HG03439 (cell line): Measurements from ENCODE around the gene VAMP7.
"Not testable (repeated sequence)": the region's sequence is repeated elsewhere in the genome, so short reads cannot be mapped to it uniquely, and the experiment has no call there.

Experiments
- ATAC-seq: cut with Tn5 transposase; IDR thresholded peaks from one replicate; pipeline ENCODE4 v1.9.1; 2021; ENCODE audit warnings: mild to moderate bottlenecking, moderate library complexity; ENCODE audit not compliant: unreplicated experiment

Gene VAMP7

GRCh38 chrX:155900765-155901164, 19.6 kb downstream of the VAMP7 start:
- ATAC-seq = no peak

- not testable (repeated sequence) for ATAC-seq
Measured at GRCh38 chrX:155907661-155908060, 26.5 kb downstream of the VAMP7 start.

GRCh38 chrX:155923200-155923599, 42.1 kb downstream of the VAMP7 start:
- ATAC-seq = no peak

- not testable (repeated sequence) for ATAC-seq
Measured at GRCh38 chrX:155930852-155931618, 49.9 kb downstream of the VAMP7 start.

- ATAC-seq = no peak
Measured at GRCh38 chrX:155938132-155938531, 57.0 kb downstream of the VAMP7 start.

GRCh38 chrX:155949098-155949497, 68.0 kb downstream of the VAMP7 start:
- ATAC-seq = no peak

- ATAC-seq = no peak
Measured at GRCh38 chrX:155951237-155951789, 70.2 kb downstream of the VAMP7 start.

GRCh38 chrX:155953055-155953454, 71.9 kb downstream of the VAMP7 start:
- ATAC-seq = no peak

- ATAC-seq = no peak
Measured at GRCh38 chrX:155954793-155955192, 73.6 kb downstream of the VAMP7 start.

GRCh38 chrX:155956099-155956498, 75.0 kb downstream of the VAMP7 start:
- no peak for ATAC-seq

GRCh38 chrX:155956649-155957048, 75.5 kb downstream of the VAMP7 start:
- ATAC-seq = no peak

- ATAC-seq = no peak
Measured at GRCh38 chrX:155957843-155958242, 76.7 kb downstream of the VAMP7 start.

GRCh38 chrX:155959018-155959587, 78.0 kb downstream of the VAMP7 start:
- no peak for ATAC-seq

GRCh38 chrX:155962906-155963305, 81.8 kb downstream of the VAMP7 start:
- no peak for ATAC-seq

- peak; percentile 53 for ATAC-seq
Measured at GRCh38 chrX:155966876-155967275, 85.7 kb downstream of the VAMP7 start.

- ATAC-seq = no peak
Measured at GRCh38 chrX:155967653-155968325, 86.6 kb downstream of the VAMP7 start.

GRCh38 chrX:155968326-155968661, 87.1 kb downstream of the VAMP7 start:
- no peak for ATAC-seq

- no peak for ATAC-seq
Measured at GRCh38 chrX:155968791-155969190, 87.6 kb downstream of the VAMP7 start.

- not testable (repeated sequence) for ATAC-seq
Measured at GRCh38 chrX:155971658-155972057, 90.5 kb downstream of the VAMP7 start.

- not testable (repeated sequence) for ATAC-seq
Measured at GRCh38 chrX:155972241-155972640, 91.1 kb downstream of the VAMP7 start.

- no peak for ATAC-seq
Measured at GRCh38 chrX:155983326-155983725, 102.2 kb downstream of the VAMP7 start.

GRCh38 chrX:155985208-155985607, 104.1 kb downstream of the VAMP7 start:
- no peak for ATAC-seq
